GM23338 (cell line): ENCODE measurements around the gene DIS3L. TPM values are rescaled to one million over a fixed set of nuclear protein-coding genes. Genes with fewer than 3 reads are reported as not detected.
"Not testable (repeated sequence)": the region's sequence is repeated elsewhere in the genome, so short reads cannot be mapped to it uniquely, and the experiment has no call there.

ENCODE experiments used
- ATAC-seq: fragments of 200-7000 bp; cut with Tn5 transposase; 3 replicates; pipeline ENCODE4 v1.9.1; 2020
- DNase-seq: peaks from one replicate; pipeline ENCODE4 v3.0.0-alpha.2; 2015; ENCODE audit warnings: low spot score
- H2AFZ ChIP-seq: fragments of 200-600 bp; sonication (generic); 2 replicates; pipeline ENCODE4 v1.8.0; 2016; ENCODE audit warnings: antibody characterized with exemption, mild to moderate bottlenecking, moderate library complexity
- H3F3A ChIP-seq: fragments of 200-600 bp; sonication (generic); replicated peaks from 2 replicates; pipeline ENCODE4 v1.8.0; 2017; ENCODE audit warnings: antibody characterized with exemption, mixed run types, low read depth
- H3K27ac ChIP-seq: fragments of 200-600 bp; sonication (generic); 2 replicates; pipeline ENCODE4 v1.6.1; 2016; ENCODE audit warnings: low read depth
- H3K27me3 ChIP-seq: fragments of 200-600 bp; sonication (generic); 2 replicates; pipeline ENCODE4 v1.8.0; 2016; ENCODE audit warnings: mild to moderate bottlenecking, mixed run types, moderate library complexity; ENCODE audit not compliant: insufficient read depth
- H3K36me3 ChIP-seq: fragments of 200-600 bp; sonication (generic); 2 replicates; pipeline ENCODE4 v1.8.0; 2016; ENCODE audit warnings: mild to moderate bottlenecking; ENCODE audit not compliant: insufficient read depth
- H3K4me1 ChIP-seq: fragments of 200-600 bp; sonication (generic); 2 replicates; pipeline ENCODE4 v1.8.0; 2016; ENCODE audit warnings: mild to moderate bottlenecking, moderate library complexity; ENCODE audit not compliant: insufficient read depth
- H3K4me2 ChIP-seq: fragments of 200-600 bp; sonication (generic); 2 replicates; pipeline ENCODE4 v1.7.1; 2017; ENCODE audit warnings: mixed run types
- H3K4me3 ChIP-seq: fragments of 200-600 bp; sonication (generic); 2 replicates; pipeline ENCODE4 v1.6.1; 2016; ENCODE audit warnings: mixed run types
- H3K79me2 ChIP-seq: fragments of 200-600 bp; sonication (generic); replicated peaks from 2 replicates; pipeline ENCODE4 v1.8.0; 2017; ENCODE audit warnings: mild to moderate bottlenecking; ENCODE audit not compliant: insufficient read depth
- H3K9me2 ChIP-seq: fragments of 200-600 bp; sonication (generic); 2 replicates; pipeline ENCODE4 v1.8.0; 2017; ENCODE audit not compliant: insufficient read depth
- H4K20me1 ChIP-seq: fragments of 200-600 bp; sonication (generic); replicated peaks from 2 replicates; pipeline ENCODE4 v1.8.0; 2017; ENCODE audit warnings: mild to moderate bottlenecking; ENCODE audit not compliant: insufficient read depth
- H3K27ac Mint-ChIP-seq: 2 replicates; pipeline ENCODE4 v1.8.0; 2020; ENCODE audit warnings: inconsistent platforms, mild to moderate bottlenecking, moderate library complexity, mixed read lengths
- H3K27me3 Mint-ChIP-seq: 3 replicates; pipeline ENCODE4 v1.8.0; 2022; ENCODE audit warnings: low read depth, mild to moderate bottlenecking, moderate library complexity, mixed read lengths, inconsistent platforms; ENCODE audit not compliant: insufficient read depth, poor library complexity
- H3K36me3 Mint-ChIP-seq: 3 replicates; pipeline ENCODE4 v1.8.0; 2021; ENCODE audit warnings: low read depth, mild to moderate bottlenecking, inconsistent platforms, moderate library complexity, mixed read lengths
- H3K4me1 Mint-ChIP-seq: 3 replicates; pipeline ENCODE4 v1.8.0; 2020; ENCODE audit warnings: mild to moderate bottlenecking, inconsistent platforms, mixed read lengths
- H3K4me3 Mint-ChIP-seq: 3 replicates; pipeline ENCODE4 v1.8.0; 2021; ENCODE audit warnings: moderate library complexity, mild to moderate bottlenecking, inconsistent platforms, mixed read lengths
- H3K9me3 Mint-ChIP-seq: 3 replicates; pipeline ENCODE4 v1.8.0; 2020; ENCODE audit warnings: moderate library complexity, mild to moderate bottlenecking, inconsistent platforms, mixed read lengths
- CREB1 ChIP-seq: fragments of 250-450 bp; sonication (Bioruptor Pico); IDR thresholded peaks from 2 replicates; pipeline ENCODE4 v1.5.0; 2020; ENCODE audit warnings: low read depth, mild to moderate bottlenecking, moderate library complexity
- EZH2 ChIP-seq: fragments of 200-600 bp; sonication (generic); IDR thresholded peaks from one replicate; pipeline ENCODE4 v1.8.0; 2017; ENCODE audit warnings: antibody characterized with exemption, mild to moderate bottlenecking, low read depth; ENCODE audit not compliant: unreplicated experiment
- EZH2phosphoT487 ChIP-seq: fragments of 200-600 bp; sonication (generic); IDR thresholded peaks from one replicate; pipeline ENCODE4 v1.8.1; 2018; ENCODE audit warnings: antibody characterized with exemption; ENCODE audit not compliant: unreplicated experiment
- JUNB ChIP-seq: IDR thresholded peaks from one replicate; pipeline ENCODE4 v1.6.1; 2016; ENCODE audit warnings: antibody characterized with exemption; ENCODE audit not compliant: unreplicated experiment
- NANOG ChIP-seq: IDR thresholded peaks from 2 replicates; pipeline ENCODE4 v1.6.1; 2016; ENCODE audit warnings: antibody characterized with exemption, borderline replicate concordance
- POLR2AphosphoS5 ChIP-seq: IDR thresholded peaks from 2 replicates; pipeline ENCODE4 v1.6.1; 2016; ENCODE audit warnings: antibody characterized with exemption, low read depth
- STAT1 ChIP-seq: IDR thresholded peaks from one replicate; pipeline ENCODE4 v1.6.1; 2016; ENCODE audit warnings: antibody characterized with exemption; ENCODE audit not compliant: unreplicated experiment
- ZNF114 ChIP-seq: fragments of 250-450 bp; sonication (Bioruptor Pico); IDR thresholded peaks from 2 replicates; pipeline ENCODE4 v1.5.0; 2020; ENCODE audit warnings: mild to moderate bottlenecking, moderate library complexity
- ZNF331 ChIP-seq: fragments of 250-450 bp; sonication (Bioruptor Pico); IDR thresholded peaks from 2 replicates; pipeline ENCODE4 v1.5.0; 2020; ENCODE audit warnings: low read depth, mild to moderate bottlenecking, moderate library complexity
- polyA plus RNA-seq: library from polyadenylated mRNA; unstranded; fragments of >200 nt; fragmentation: Nextera tagmentation; extraction: Ambion mirVana; gene quantifications from 2 replicates; pipeline ENCODE4 v1.2.1, GENCODE V29; 2016
- total RNA-seq: library from RNA; depleted of rRNA; stranded (reverse); fragments of >200 nt; shearing (Covaris generic); gene quantifications from 2 replicates; pipeline ENCODE4 v1.2.3, GENCODE V29; 2014
- TF ChIP-seq, protein P1 (sequence below): fragments of 250-450 bp; sonication (Bioruptor Pico); IDR thresholded peaks from 2 replicates; pipeline ENCODE4 v1.5.0; 2020; ENCODE audit warnings: mild to moderate bottlenecking, moderate library complexity
- TF ChIP-seq, protein P2 (sequence below), 2 experiments: fragments of 200-600 bp in 1 of 2; sonication (generic) in 1 of 2; conservative IDR thresholded peaks; 2 replicates each; pipeline versions ENCODE4 v1.5.1 to v1.6.1; 2016 to 2017; ENCODE audit warnings: antibody characterized with exemption in 2 of 2, low read depth in 2 of 2, mild to moderate bottlenecking in 2 of 2, moderate library complexity in 1 of 2
- TF ChIP-seq, protein P3 (sequence below): IDR thresholded peaks from 2 replicates; pipeline ENCODE4 v1.6.1; 2016; ENCODE audit warnings: antibody characterized with exemption

Gene DIS3L
- total and polyA plus RNA-seq, 2 experiments from 2014 or later, result 8.9 to 21.8 TPM

DNA sequence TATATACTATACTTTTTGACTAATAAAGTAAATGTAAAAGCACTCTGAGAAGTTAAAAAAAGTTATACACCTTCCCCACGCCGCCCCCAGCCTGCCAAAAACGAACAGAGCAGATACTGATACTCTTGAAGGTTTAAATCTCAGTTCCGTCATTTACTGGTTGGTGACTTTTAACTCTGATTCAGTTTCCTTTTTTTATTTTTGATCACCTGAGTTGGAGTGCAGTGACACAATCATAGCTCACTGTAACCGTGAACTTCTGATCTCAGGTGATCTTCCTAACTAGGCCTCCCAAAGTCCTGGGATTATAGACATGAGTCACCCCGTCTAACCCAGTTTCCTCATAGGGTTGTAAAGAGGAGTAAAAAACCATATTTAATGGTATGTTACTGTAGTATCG, 66.4 kb downstream of the DIS3L start (continued):
- TF ChIP-seq, protein P1, sequence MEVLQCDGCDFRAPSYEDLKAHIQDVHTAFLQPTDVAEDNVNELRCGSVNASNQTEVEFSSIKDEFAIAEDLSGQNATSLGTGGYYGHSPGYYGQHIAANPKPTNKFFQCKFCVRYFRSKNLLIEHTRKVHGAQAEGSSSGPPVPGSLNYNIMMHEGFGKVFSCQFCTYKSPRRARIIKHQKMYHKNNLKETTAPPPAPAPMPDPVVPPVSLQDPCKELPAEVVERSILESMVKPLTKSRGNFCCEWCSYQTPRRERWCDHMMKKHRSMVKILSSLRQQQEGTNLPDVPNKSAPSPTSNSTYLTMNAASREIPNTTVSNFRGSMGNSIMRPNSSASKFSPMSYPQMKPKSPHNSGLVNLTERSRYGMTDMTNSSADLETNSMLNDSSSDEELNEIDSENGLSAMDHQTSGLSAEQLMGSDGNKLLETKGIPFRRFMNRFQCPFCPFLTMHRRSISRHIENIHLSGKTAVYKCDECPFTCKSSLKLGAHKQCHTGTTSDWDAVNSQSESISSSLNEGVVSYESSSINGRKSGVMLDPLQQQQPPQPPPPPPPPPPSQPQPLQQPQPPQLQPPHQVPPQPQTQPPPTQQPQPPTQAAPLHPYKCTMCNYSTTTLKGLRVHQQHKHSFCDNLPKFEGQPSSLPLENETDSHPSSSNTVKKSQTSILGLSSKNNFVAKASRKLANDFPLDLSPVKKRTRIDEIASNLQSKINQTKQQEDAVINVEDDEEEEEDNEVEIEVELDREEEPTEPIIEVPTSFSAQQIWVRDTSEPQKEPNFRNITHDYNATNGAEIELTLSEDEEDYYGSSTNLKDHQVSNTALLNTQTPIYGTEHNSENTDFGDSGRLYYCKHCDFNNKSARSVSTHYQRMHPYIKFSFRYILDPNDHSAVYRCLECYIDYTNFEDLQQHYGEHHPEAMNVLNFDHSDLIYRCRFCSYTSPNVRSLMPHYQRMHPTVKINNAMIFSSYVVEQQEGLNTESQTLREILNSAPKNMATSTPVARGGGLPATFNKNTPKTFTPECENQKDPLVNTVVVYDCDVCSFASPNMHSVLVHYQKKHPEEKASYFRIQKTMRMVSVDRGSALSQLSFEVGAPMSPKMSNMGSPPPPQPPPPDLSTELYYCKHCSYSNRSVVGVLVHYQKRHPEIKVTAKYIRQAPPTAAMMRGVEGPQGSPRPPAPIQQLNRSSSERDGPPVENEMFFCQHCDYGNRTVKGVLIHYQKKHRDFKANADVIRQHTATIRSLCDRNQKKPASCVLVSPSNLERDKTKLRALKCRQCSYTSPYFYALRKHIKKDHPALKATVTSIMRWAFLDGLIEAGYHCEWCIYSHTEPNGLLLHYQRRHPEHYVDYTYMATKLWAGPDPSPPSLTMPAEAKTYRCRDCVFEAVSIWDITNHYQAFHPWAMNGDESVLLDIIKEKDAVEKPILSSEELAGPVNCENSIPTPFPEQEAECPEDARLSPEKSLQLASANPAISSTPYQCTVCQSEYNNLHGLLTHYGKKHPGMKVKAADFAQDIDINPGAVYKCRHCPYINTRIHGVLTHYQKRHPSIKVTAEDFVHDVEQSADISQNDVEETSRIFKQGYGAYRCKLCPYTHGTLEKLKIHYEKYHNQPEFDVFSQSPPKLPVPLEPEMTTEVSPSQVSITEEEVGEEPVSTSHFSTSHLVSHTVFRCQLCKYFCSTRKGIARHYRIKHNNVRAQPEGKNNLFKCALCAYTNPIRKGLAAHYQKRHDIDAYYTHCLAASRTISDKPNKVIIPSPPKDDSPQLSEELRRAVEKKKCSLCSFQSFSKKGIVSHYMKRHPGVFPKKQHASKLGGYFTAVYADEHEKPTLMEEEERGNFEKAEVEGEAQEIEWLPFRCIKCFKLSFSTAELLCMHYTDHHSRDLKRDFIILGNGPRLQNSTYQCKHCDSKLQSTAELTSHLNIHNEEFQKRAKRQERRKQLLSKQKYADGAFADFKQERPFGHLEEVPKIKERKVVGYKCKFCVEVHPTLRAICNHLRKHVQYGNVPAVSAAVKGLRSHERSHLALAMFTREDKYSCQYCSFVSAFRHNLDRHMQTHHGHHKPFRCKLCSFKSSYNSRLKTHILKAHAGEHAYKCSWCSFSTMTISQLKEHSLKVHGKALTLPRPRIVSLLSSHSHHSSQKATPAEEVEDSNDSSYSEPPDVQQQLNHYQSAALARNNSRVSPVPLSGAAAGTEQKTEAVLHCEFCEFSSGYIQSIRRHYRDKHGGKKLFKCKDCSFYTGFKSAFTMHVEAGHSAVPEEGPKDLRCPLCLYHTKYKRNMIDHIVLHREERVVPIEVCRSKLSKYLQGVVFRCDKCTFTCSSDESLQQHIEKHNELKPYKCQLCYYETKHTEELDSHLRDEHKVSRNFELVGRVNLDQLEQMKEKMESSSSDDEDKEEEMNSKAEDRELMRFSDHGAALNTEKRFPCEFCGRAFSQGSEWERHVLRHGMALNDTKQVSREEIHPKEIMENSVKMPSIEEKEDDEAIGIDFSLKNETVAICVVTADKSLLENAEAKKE, result no peak
- TF ChIP-seq CREB1 (CRISPR knock-in tag) (no peak), ZNF114 (CRISPR knock-in tag) (no peak), POLR2AphosphoS5 (no peak), NANOG (no peak), EZH2phosphoT487 (no peak), STAT1 (no peak), EZH2 (no peak), ZNF331 (no peak), JUNB (no peak)
- TF ChIP-seq, protein P2, sequence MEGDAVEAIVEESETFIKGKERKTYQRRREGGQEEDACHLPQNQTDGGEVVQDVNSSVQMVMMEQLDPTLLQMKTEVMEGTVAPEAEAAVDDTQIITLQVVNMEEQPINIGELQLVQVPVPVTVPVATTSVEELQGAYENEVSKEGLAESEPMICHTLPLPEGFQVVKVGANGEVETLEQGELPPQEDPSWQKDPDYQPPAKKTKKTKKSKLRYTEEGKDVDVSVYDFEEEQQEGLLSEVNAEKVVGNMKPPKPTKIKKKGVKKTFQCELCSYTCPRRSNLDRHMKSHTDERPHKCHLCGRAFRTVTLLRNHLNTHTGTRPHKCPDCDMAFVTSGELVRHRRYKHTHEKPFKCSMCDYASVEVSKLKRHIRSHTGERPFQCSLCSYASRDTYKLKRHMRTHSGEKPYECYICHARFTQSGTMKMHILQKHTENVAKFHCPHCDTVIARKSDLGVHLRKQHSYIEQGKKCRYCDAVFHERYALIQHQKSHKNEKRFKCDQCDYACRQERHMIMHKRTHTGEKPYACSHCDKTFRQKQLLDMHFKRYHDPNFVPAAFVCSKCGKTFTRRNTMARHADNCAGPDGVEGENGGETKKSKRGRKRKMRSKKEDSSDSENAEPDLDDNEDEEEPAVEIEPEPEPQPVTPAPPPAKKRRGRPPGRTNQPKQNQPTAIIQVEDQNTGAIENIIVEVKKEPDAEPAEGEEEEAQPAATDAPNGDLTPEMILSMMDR (conservative IDR thresholded peaks at IDR 0.05; ENCODE audit: low read depth in 2 of 2), result no peak
- TF ChIP-seq, protein P3, sequence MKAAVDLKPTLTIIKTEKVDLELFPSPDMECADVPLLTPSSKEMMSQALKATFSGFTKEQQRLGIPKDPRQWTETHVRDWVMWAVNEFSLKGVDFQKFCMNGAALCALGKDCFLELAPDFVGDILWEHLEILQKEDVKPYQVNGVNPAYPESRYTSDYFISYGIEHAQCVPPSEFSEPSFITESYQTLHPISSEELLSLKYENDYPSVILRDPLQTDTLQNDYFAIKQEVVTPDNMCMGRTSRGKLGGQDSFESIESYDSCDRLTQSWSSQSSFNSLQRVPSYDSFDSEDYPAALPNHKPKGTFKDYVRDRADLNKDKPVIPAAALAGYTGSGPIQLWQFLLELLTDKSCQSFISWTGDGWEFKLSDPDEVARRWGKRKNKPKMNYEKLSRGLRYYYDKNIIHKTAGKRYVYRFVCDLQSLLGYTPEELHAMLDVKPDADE, result no peak

DNA sequence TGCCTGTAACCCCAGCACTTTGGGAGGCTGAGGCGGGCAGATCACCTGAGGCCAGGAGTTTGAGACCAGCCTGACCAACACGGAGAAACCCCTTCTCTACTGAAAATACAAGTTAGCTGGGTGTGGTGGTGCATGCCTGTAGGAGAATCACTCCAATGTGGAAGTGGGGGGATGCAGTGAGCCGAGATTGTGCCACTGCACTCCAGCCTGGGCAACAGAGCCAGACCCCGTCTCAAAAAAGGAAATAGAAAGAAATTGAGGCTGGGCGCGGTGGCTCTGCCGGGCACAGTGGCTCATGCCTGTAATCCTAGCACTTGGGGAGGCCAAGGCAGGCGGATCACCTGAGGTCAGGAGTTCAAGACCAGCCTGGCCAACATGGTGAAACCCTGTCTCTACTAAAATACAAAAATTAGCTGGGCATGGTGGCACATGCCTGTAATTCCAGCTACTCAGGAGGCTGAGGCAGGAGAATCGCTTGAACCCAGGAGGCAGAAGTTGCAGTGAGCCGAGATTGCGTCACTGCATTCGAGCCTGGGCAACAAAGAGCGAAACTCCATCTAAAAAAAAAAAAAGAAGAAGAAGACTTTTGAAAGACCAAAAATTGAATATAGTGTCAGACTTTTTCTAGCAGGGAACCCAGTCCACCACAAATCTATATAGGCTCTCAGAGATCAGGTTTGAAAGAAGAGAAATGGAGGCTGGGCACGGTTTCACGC, 68.5 kb downstream of the DIS3L start:
- H3K27me3 ChIP-seq, H3F3A ChIP-seq, H3K4me2 ChIP-seq, H3K4me3 Mint-ChIP-seq, H3K36me3 Mint-ChIP-seq, H3K4me1 ChIP-seq, H3K4me1 Mint-ChIP-seq, ATAC-seq, H3K9me3 Mint-ChIP-seq, H4K20me1 ChIP-seq, H3K4me3 ChIP-seq, H3K9me2 ChIP-seq, H3K27ac Mint-ChIP-seq, H3K27ac ChIP-seq, H3K79me2 ChIP-seq, H2AFZ ChIP-seq, H3K27me3 Mint-ChIP-seq, H3K36me3 ChIP-seq, DNase-seq: not testable (repeated sequence)
